Testis (tissue), 2 donors: Measurements from ENCODE around the gene LIMK2.

Source experiments
- CTCF ChIP-seq, 3 experiments: fragments of 450-650 bp in 2 of 3; fragments of 200-600 bp in 1 of 3; sonication (generic) in 1 of 3; IDR thresholded peaks; one replicate each; pipeline ENCODE4 v1.5.1; 2016 to 2019; ENCODE audit warnings: antibody characterized with exemption in 3 of 3, mild to moderate bottlenecking in 2 of 3, moderate library complexity in 1 of 3
- POLR2A ChIP-seq: fragments of 450-650 bp; IDR thresholded peaks from one replicate; pipeline ENCODE4 v1.6.1; 2017; ENCODE audit warnings: antibody characterized with exemption, mild to moderate bottlenecking, moderate library complexity

GRCh38 chr22:31210556-31211421 is 1.3 kb upstream of the LIMK2 start:
- TF ChIP-seq POLR2A (no peak), CTCF (IDR thresholded peaks at IDR 0.05) (no peak)
